HG03565 (cell line): ENCODE results near the gene SYNPR.

Experiments
- ATAC-seq: cut with Tn5 transposase; IDR thresholded peaks from one replicate; pipeline ENCODE4 v1.9.1; 2021; ENCODE audit warnings: mild to moderate bottlenecking, moderate library complexity; ENCODE audit not compliant: unreplicated experiment

The SYNPR gene

DNA sequence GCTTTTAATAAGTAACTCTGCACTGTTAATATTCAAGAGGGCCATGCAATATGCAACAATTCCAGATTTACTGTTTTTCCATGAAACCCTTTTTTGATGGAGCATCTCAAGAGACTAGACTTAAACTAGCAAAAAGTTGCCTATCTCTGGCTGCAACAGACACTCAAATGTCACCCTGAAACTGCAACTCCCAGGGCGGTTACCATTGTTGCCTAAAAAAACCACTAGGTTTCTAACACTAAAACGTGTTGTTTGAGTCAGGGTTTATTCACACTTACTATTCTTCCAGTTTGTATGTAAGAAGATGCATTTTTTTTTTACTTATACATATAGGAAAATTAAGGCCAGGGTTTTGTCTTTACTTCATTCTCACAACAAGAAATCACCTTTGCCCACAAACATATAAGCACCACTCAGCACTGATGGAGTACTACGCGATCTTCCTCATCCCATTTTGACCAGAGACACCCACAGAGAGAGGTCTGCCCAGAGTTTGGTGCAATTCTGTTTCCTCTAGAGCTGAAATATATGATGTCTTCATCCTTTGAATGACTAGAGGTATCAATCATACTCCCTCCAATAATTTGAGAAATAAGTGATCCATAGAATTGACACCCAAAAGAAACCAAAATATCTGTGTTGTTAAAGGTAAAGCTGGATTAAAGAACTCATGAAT, 250.4 kb downstream of the SYNPR start:
- ATAC-seq = no peak

GRCh38 chr3:63532521-63532920, 254.4 kb downstream of the SYNPR start:
- ATAC-seq = no peak

GRCh38 chr3:63538919-63539318, 260.8 kb downstream of the SYNPR start:
- peak; percentile 50 for ATAC-seq

DNA sequence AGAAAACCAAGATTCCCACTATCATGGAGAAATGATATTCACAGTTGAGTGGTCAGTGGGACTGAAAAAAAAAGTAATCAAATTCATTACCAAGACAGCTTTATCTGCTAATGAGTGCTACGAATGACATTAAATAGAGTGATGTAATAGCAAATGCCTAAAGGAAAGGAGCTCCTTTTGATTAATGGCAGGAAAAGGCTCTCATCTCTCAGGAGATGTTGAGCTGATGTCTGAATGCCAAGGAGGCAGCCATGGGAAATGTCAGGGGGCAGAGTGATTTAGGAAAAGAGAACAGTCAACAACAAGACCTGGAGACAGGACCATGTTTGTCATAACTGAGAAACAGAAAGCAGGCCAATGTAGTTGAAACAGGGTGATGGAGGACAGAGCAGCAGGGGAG, 277.7 kb downstream of the SYNPR start:
- no peak for ATAC-seq

- ATAC-seq = no peak
Measured at GRCh38 chr3:63556401-63556800, 278.3 kb downstream of the SYNPR start.

DNA sequence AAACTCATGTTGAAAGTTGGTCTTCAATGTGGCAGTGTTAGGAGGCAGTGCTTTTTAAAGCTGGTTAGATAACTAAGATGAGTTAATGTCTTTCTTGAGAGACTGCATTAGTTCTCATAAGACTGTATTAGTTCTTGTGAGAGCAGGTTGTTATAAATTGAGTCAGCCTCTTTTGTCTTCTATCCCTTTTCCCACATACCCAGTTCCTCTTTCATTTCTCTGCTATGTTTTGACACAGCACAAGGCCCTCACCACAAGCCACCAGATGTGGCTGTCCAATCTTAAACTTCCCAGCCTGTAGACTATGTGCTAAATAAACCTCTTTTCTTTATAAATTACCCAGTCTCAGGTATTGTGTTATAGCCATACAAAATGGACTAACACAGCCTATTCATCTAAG, 279.8 kb downstream of the SYNPR start:
- peak; percentile 94 for ATAC-seq

DNA sequence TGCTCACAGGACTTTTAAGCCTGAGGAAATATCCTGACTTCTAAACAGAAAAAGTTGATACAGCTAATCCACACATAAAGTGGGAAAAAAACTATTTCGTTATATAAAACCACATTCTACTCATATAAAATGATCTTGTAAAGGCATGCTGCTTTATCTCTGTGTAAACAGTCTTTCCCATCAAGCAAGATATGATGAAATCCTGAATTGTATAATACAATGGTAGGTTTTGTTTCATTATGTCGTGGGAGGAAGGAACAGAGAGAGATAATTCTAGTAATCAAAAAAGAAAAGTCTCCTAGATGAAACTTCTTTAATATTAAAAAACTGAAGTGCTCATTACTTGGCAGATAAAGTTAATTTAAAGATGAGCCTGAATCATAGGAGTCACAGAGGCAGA, 281.8 kb downstream of the SYNPR start:
- no peak for ATAC-seq

- no peak for ATAC-seq
Measured at GRCh38 chr3:63561879-63562278, 283.8 kb downstream of the SYNPR start.

DNA sequence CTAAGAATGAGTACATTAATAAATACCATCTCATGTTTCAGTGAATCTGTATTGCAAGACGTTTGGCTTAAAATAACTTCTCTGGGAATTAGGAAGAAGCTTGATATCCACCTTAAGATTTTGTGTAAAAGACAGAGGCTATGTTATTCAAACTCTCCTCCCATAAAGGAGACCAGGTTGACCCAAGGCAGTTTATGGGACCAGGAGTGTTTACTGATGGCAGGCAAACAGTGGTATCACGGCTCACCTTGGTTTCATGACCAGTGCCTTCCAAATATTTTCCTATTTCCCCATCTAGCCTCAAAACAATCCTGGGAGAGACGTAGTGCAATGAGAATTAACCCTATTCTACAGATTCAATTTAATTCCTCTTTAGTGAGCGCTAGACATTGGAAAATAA, 284.2 kb downstream of the SYNPR start:
- no peak for ATAC-seq

GRCh38 chr3:63563572-63563971, 285.5 kb downstream of the SYNPR start:
- no peak for ATAC-seq

DNA sequence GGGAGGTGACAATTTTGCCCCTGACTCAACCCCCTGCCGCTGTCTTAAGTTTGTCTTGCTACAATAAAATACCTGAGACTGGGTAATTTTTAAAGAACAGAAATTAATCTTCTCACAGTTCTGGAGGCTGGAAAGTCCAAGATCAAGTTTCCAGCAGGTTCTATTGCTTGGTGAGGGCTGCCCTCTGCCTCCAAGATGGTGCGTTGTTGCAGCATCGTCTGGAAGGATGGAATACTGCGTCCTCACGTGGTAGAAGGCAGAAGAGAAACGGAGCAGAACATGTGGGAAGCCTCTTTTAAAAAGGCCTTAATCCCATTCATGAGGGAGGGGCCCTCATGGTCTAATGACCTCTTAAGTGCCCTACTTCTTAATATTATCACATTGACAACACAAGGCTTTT, 287.1 kb downstream of the SYNPR start:
- no peak for ATAC-seq

DNA sequence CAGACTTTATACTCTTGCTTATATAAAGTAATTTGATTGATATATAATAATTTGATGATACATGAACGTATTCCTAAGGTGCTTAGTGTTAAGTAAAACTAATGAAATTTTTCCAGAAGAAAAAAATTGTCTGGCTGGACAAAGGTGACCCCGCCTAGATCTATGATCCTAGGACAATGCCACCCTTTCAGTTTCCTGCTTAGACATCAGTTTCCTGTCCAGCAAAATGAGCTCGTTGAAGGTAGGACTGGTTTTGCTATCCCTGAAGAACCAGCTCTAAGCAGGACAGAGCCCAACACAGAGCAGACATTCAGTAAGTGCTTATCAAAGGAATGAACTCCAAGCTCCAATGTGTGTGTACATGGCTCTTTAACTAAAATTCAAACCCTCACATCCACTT, 293.6 kb downstream of the SYNPR start:
- ATAC-seq = no peak

DNA sequence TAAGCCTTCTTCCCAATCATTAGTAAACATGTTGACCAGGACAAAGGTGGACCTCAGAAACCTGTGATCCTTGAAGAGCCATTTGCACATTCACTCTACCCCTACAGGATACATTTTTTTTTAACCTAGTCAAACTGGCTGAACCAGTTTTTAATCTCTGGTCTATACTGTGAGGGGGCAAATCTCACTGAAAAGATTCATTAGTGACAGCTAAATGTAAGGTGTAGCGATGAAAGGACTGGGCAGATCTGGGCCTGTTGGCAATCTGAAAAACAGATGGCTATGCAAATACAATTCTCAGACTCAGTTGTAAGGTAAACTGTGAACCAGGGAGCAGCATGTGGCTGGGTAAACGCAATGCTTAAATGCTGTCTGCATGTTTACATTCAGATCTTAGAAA, 298.7 kb downstream of the SYNPR start:
- ATAC-seq = no peak

- no peak for ATAC-seq
Measured at GRCh38 chr3:63578858-63579257, 300.8 kb downstream of the SYNPR start.

DNA sequence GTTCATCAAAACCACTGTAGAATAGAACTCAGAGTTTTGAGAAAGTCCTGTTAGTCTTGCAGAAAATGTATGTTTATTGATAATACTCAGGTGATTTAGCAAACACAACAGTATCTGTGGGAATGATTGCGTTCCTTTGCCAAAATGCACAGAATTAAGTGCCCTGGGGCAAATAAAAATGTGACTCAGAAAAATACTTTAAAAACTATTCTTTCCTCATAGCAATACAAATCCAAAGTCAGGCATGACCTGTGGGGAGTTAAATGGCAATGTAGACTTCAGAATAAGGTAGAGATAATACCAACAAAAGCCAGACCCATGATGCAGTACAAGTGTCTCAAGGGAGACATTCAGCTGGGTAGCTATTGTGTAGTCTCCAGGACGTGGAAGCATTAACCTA, 302.0 kb downstream of the SYNPR start:
- ATAC-seq = no peak

- ATAC-seq = no peak
Measured at GRCh38 chr3:63582943-63583500, 304.9 kb downstream of the SYNPR start.

DNA sequence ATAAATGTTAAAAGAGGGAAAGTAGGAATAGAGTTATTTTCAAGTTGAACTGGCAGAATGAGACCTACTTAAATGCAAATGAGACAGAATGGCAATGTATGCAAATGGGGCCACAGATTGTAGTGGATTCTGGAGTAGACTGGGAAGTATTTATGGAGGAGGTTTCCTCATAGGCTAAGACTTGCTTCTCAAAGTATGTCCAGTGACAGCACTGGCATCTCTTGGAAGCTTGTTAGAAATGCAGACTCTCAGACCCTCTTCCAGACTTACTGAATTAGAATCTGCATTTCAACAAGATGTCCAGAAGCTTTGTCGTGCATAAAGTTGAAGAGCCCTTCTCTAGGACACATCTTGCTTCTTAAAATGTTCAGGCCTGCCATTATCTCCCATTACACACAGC, 306.6 kb downstream of the SYNPR start:
- no peak for ATAC-seq

- ATAC-seq = no peak
Measured at GRCh38 chr3:63585927-63586326, 307.8 kb downstream of the SYNPR start.

- no peak for ATAC-seq
Measured at GRCh38 chr3:63588895-63589294, 310.8 kb downstream of the SYNPR start.

- no peak for ATAC-seq
Measured at GRCh38 chr3:63593779-63594178, 315.7 kb downstream of the SYNPR start.

GRCh38 chr3:63595221-63595620, 317.1 kb downstream of the SYNPR start:
- no peak for ATAC-seq

DNA sequence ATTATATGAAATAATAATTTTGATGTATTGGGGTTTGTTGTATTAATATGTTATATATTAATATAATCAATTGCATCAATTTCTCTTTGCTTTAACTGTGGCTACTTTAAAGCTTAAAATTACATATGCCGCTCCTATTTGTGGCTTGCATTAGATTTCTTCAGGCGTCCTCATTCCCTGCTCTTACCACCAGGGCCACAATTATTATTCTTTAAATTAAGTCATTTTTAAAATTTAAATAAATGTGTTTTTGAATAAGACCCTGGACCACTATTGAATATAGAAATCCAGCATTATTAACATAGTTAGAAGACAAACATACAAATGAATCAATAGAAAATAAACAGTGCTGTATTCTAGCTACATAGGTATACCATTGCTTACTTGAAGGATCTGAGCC, 318.9 kb downstream of the SYNPR start:
- ATAC-seq = no peak

- ATAC-seq = no peak
Measured at GRCh38 chr3:63607716-63608115, 329.6 kb downstream of the SYNPR start.
